Colonic mucosa (tissue), 4 donors: ENCODE results near the gene RFTN1. TPM values are rescaled to one million over a fixed set of nuclear protein-coding genes. Genes with fewer than 3 reads are reported as not detected.
A peak's percentile ranks its signal among the peaks of the same experiment; 100 is the strongest.

Experiments
- DNase-seq: peaks from one replicate; pipeline ENCODE4 v3.0.0-alpha.2; 2020
- H3K27ac ChIP-seq: fragments of 200-600 bp; one replicate; pipeline ENCODE4 v1.8.0; 2021
- H3K27me3 ChIP-seq: fragments of 200-600 bp; one replicate; pipeline ENCODE4 v1.8.0; 2021
- H3K36me3 ChIP-seq: fragments of 200-600 bp; one replicate; pipeline ENCODE4 v1.8.0; 2021
- H3K4me1 ChIP-seq: fragments of 200-600 bp; one replicate; pipeline ENCODE4 v1.8.0; 2021; ENCODE audit warnings: mild to moderate bottlenecking
- H3K4me3 ChIP-seq: fragments of 200-600 bp; one replicate; pipeline ENCODE4 v1.8.0; 2021
- H3K9ac ChIP-seq, 2 donors: one replicate each; pipeline ENCODE4 v1.7.0; 2013; ENCODE audit warnings: control low read depth in 2 of 2, low read depth in 2 of 2, low read length in 2 of 2
- H3K9me3 ChIP-seq: fragments of 200-600 bp; one replicate; pipeline ENCODE4 v1.8.0; 2021
- CTCF ChIP-seq: fragments of 200-600 bp; IDR thresholded peaks from one replicate; pipeline ENCODE4 v1.8.0; 2022; ENCODE audit warnings: antibody characterized with exemption, mild to moderate bottlenecking
- intact Hi-C: fragments of 100-400 bp; cut with DNase I; formaldehyde crosslinking; loops from one replicate; pipeline ENCODE4 v1.14.1; 2022
- total RNA-seq, 2 donors: library from RNA; stranded (reverse); fragmentation: NEBNext Ultra II Directional in 1 of 2; extraction: Animal tissue kit (Norgen Biotek cat#: 25700) in 1 of 2; gene quantifications; one replicate each; pipeline ENCODE4 v1.2.1, GENCODE V29; 2021
- donor health status: healthy.
- donor health status: DM: no; HTN: no; CAD: no.
- donor health status: DM: no; HTN: no; CAD: no.

RFTN1 gene
- total RNA-seq, 2 donors from 2014 or later = 4.0 to 10.2 TPM

- TF ChIP-seq CTCF = no peak
- Histone ChIP-seq H3K4me3 (no peak overlapping the region), H3K36me3 (no peaks in the 10 kb centered on the region), H3K27ac (no peak overlapping the region), H3K9me3 (no peaks in the 10 kb centered on the region), H3K27me3 (no peaks in the 10 kb centered on the region), H3K9ac (no peak overlapping the region), H3K4me1 (no peaks in the 10 kb centered on the region)
- DNase-seq = peak; percentile 32
- intact Hi-C loops = no loop called here
Observed at GRCh38 chr3:16337856-16338540, 175.5 kb downstream of the RFTN1 start.

GRCh38 chr3:16336825-16337224 is 176.7 kb downstream of the RFTN1 start:
- intact Hi-C loops = no loop called here

GRCh38 chr3:16335772-16336645 is 177.5 kb downstream of the RFTN1 start:
- DNase-seq = no peak
- intact Hi-C loops = no loop called here
- Histone ChIP-seq H3K4me1 (no peaks in the 10 kb centered on the region), H3K4me3 (no peak overlapping the region), H3K9me3 (no peaks in the 10 kb centered on the region), H3K27me3 (no peaks in the 10 kb centered on the region), H3K9ac (no peak overlapping the region), H3K36me3 (no peaks in the 10 kb centered on the region), H3K27ac (no peak overlapping the region)
- TF ChIP-seq CTCF = no peak

More at GRCh38 chr3:16336825-16337224, 176.7 kb downstream of the RFTN1 start:
- no peak for TF ChIP-seq CTCF
- Histone ChIP-seq H3K36me3 (no peaks in the 10 kb centered on the region), H3K27ac (no peak overlapping the region), H3K27me3 (no peaks in the 10 kb centered on the region), H3K9me3 (no peaks in the 10 kb centered on the region), H3K4me1 (no peaks in the 10 kb centered on the region), H3K9ac (no peak overlapping the region), H3K4me3 (no peak overlapping the region)
- DNase-seq = no peak

- Histone ChIP-seq H3K9me3 (no peaks in the 10 kb centered on the region), H3K36me3 (no peaks in the 10 kb centered on the region), H3K4me3 (no peak overlapping the region), H3K27me3 (no peaks in the 10 kb centered on the region), H3K27ac (no peak overlapping the region), H3K4me1 (no peaks in the 10 kb centered on the region), H3K9ac (no peak overlapping the region)
- DNase-seq = no peak
- intact Hi-C loops = no loop called here
- TF ChIP-seq CTCF = no peak
Observed at GRCh38 chr3:16335333-16335732, 178.2 kb downstream of the RFTN1 start.

GRCh38 chr3:16334909-16335308 is 178.6 kb downstream of the RFTN1 start:
- Histone ChIP-seq H3K27me3 (no peaks in the 10 kb centered on the region), H3K9me3 (no peaks in the 10 kb centered on the region), H3K4me3 (no peak overlapping the region), H3K27ac (no peak overlapping the region), H3K36me3 (no peaks in the 10 kb centered on the region), H3K4me1 (no peaks in the 10 kb centered on the region), H3K9ac (no peak overlapping the region)
- no peak for TF ChIP-seq CTCF
- intact Hi-C loops = no loop called here
- no peak for DNase-seq
